ENCODE measurements around the gene UVRAG. TPM values are rescaled to one million over a fixed set of nuclear protein-coding genes. Genes with fewer than 3 reads are reported as not detected.

UVRAG gene
- total RNA-seq, 1 donor from 2014 or later = 17.8 TPM

DNA sequence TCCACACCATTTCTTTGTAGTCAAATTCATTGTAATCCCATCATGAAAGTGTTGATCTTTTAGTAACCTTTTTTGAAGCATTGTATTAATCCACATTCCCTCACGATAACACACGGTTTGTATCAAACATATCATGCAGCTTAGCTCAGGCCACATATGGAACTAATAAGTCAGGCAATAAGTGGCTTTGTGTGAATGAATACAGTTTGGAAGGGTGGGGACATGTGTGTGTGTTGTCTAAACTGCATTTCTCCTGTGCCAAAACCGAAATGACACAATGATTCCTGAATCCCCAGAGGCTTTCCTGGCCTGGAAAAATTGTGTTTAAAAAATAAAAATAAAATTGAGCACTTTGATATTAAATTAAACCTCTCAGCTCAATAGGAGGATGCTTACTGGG lies 293.0 kb downstream of the UVRAG start:
- peaks cover 2% of the 10 kb centered on the region for H3K9me3 Mint-ChIP-seq (ENCODE audit: unreplicated experiment)
- no peaks in the 10 kb centered on the region for H3K27me3 Mint-ChIP-seq (ENCODE audit: unreplicated experiment)
- no peaks in the 10 kb centered on the region for H3K4me1 Mint-ChIP-seq (ENCODE audit: low read depth, unreplicated experiment)
- TF ChIP-seq, protein P1, sequence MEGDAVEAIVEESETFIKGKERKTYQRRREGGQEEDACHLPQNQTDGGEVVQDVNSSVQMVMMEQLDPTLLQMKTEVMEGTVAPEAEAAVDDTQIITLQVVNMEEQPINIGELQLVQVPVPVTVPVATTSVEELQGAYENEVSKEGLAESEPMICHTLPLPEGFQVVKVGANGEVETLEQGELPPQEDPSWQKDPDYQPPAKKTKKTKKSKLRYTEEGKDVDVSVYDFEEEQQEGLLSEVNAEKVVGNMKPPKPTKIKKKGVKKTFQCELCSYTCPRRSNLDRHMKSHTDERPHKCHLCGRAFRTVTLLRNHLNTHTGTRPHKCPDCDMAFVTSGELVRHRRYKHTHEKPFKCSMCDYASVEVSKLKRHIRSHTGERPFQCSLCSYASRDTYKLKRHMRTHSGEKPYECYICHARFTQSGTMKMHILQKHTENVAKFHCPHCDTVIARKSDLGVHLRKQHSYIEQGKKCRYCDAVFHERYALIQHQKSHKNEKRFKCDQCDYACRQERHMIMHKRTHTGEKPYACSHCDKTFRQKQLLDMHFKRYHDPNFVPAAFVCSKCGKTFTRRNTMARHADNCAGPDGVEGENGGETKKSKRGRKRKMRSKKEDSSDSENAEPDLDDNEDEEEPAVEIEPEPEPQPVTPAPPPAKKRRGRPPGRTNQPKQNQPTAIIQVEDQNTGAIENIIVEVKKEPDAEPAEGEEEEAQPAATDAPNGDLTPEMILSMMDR (IDR thresholded peaks at IDR 0.05; ENCODE audit: partially characterized antibody, unreplicated experiment) = no peak
- no peak for DNase-seq
- no peaks in the 10 kb centered on the region for H3K36me3 Mint-ChIP-seq (ENCODE audit: unreplicated experiment)
- no peak overlapping the region for H3K27ac Mint-ChIP-seq (ENCODE audit: unreplicated experiment)
- H3K4me3 Mint-ChIP-seq (ENCODE audit: unreplicated experiment) = no peak overlapping the region

DNA sequence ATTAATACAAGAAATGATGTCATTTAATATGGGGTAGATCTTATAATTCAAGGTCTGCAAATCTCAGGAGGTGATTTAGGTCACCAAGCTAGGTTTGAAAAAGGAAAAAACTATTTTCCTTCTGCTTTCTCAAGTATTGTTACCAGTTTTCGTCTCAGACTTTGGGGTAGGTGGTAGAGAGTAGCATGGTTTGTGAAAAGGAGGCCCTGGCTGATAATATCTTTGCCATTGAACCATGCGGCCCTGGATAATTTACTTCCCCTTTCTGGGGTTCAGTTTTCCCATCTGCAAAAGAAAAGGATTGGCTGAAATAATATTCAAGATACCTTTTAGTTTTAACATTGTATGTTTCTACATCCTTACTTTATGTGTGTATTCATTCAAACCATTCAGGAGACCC lies 299.2 kb downstream of the UVRAG start:
- Mint-ChIP-seq H3K4me1 (ENCODE audit: low read depth, unreplicated experiment) (no peaks in the 10 kb centered on the region), H3K4me3 (ENCODE audit: unreplicated experiment) (no peak overlapping the region), H3K27me3 (ENCODE audit: unreplicated experiment) (no peaks in the 10 kb centered on the region), H3K9me3 (ENCODE audit: unreplicated experiment) (peaks cover 2% of the 10 kb centered on the region), H3K27ac (ENCODE audit: unreplicated experiment) (no peak overlapping the region), H3K36me3 (ENCODE audit: unreplicated experiment) (no peaks in the 10 kb centered on the region)
- no peak for DNase-seq
- TF ChIP-seq, protein P1 (IDR thresholded peaks at IDR 0.05; ENCODE audit: partially characterized antibody, unreplicated experiment) = no peak

DNA sequence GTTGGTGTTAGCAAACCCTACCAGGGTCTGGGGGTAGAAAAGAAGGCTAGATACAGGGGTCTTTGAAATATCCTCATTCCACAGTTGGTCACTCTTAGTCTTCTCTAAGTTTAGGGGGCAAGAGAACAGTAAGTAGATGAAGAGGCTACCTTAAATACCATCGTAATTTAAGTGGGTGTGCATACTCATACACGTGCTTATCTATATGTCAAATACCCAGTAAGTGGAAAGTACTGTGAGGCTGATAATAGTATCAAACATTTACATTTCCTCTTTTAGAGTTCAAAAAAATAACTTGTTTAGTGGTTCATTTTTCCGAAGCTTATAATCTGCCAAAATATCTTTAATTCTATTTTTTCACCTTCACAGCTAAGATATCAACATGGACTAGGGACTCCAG lies 300.5 kb downstream of the UVRAG start:
- Mint-ChIP-seq H3K4me1 (ENCODE audit: low read depth, unreplicated experiment) (no peaks in the 10 kb centered on the region), H3K27me3 (ENCODE audit: unreplicated experiment) (no peaks in the 10 kb centered on the region), H3K36me3 (ENCODE audit: unreplicated experiment) (no peaks in the 10 kb centered on the region), H3K27ac (ENCODE audit: unreplicated experiment) (no peak overlapping the region), H3K4me3 (ENCODE audit: unreplicated experiment) (no peak overlapping the region), H3K9me3 (ENCODE audit: unreplicated experiment) (no peaks in the 10 kb centered on the region)
- TF ChIP-seq, protein P1 (IDR thresholded peaks at IDR 0.05; ENCODE audit: partially characterized antibody, unreplicated experiment) = no peak
- DNase-seq = no peak

DNA sequence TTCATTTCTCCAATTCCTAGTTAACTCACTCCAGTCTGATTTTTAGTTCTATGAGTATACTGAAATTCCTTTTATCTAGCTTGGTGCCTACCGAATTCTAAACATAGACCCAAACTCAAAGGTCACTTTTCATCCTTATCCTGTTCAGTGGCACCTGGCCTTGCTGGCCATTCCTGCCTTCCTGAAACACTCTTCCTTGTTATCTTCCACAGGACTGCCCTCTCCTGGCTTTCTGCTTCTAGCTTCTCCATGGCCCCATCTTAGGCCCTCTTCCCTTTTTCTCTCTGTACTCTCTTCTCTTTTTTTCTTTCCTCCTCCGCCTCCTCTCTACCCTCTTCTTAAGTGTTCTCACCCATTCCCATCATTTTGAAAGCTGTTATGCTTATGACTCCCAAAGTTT lies 304.0 kb downstream of the UVRAG start:
- no peak overlapping the region for H3K4me3 Mint-ChIP-seq (ENCODE audit: unreplicated experiment)
- H3K27ac Mint-ChIP-seq (ENCODE audit: unreplicated experiment) = no peak overlapping the region
- H3K4me1 Mint-ChIP-seq (ENCODE audit: low read depth, unreplicated experiment) = peaks cover 3% of the 10 kb centered on the region
- TF ChIP-seq, protein P1 (IDR thresholded peaks at IDR 0.05; ENCODE audit: partially characterized antibody, unreplicated experiment) = no peak
- no peak for DNase-seq
- H3K27me3 Mint-ChIP-seq (ENCODE audit: unreplicated experiment) = no peaks in the 10 kb centered on the region
- no peaks in the 10 kb centered on the region for H3K9me3 Mint-ChIP-seq (ENCODE audit: unreplicated experiment)
- no peaks in the 10 kb centered on the region for H3K36me3 Mint-ChIP-seq (ENCODE audit: unreplicated experiment)

DNA sequence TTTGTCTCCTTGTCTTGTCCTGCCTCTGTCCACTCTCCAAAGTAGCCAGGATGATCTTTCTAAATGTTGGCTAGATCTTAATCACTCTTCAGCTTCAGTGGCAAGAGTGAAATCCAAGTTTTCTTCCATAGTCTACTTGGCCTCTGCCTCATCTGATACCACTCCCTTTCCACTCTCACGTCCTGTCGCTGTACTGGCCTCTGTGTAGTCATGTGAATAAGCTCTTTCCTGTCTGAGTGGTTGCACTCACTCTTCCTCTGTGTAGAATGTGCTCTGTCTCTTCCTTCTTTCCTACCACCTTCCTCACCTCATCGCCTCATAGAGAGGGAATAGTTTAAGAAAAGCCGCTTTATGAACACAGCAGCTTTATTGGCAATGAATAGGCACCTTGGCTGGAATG lies 304.8 kb downstream of the UVRAG start:
- H3K27ac Mint-ChIP-seq (ENCODE audit: unreplicated experiment) = no peak overlapping the region
- DNase-seq = no peak
- no peaks in the 10 kb centered on the region for H3K27me3 Mint-ChIP-seq (ENCODE audit: unreplicated experiment)
- no peak overlapping the region for H3K4me3 Mint-ChIP-seq (ENCODE audit: unreplicated experiment)
- peaks cover 5% of the 10 kb centered on the region for H3K4me1 Mint-ChIP-seq (ENCODE audit: low read depth, unreplicated experiment)
- no peaks in the 10 kb centered on the region for H3K9me3 Mint-ChIP-seq (ENCODE audit: unreplicated experiment)
- no peaks in the 10 kb centered on the region for H3K36me3 Mint-ChIP-seq (ENCODE audit: unreplicated experiment)
- TF ChIP-seq, protein P1 (IDR thresholded peaks at IDR 0.05; ENCODE audit: partially characterized antibody, unreplicated experiment) = no peak

All from glutamatergic neuron (in vitro differentiated cells).